OCI-LY1 (cell line): ENCODE measurements around the gene AHCYL1.

Source experiments
- CTCF ChIP-seq: fragments of 200-600 bp; sonication (generic), shearing (Covaris generic); IDR thresholded peaks from 2 replicates; pipeline ENCODE4 v1.5.1; 2017; ENCODE audit warnings: mild to moderate bottlenecking, antibody characterized with exemption, low read length, moderate library complexity, mixed read lengths
- EZH2 ChIP-seq: fragments of 200-600 bp; sonication (generic), shearing (Covaris generic); IDR thresholded peaks from 2 replicates; pipeline ENCODE4 v1.8.0; 2017; ENCODE audit warnings: borderline replicate concordance, mixed run types, mild to moderate bottlenecking, antibody characterized with exemption, low read length, moderate library complexity, mixed read lengths

GRCh38 chr1:110059133-110059863, 74.7 kb downstream of the AHCYL1 start:
- TF ChIP-seq CTCF (no peak), EZH2 (no peak)
